HG02798 (cell line): ENCODE data around the gene CTU2.
"Not testable (repeated sequence)": the region's sequence is repeated elsewhere in the genome, so short reads cannot be mapped to it uniquely, and the experiment has no call there.

Experiments
- ATAC-seq: cut with Tn5 transposase; IDR thresholded peaks from one replicate; pipeline ENCODE4 v1.9.1; 2021; ENCODE audit warnings: mild to moderate bottlenecking; ENCODE audit not compliant: unreplicated experiment, poor library complexity

The CTU2 gene

DNA sequence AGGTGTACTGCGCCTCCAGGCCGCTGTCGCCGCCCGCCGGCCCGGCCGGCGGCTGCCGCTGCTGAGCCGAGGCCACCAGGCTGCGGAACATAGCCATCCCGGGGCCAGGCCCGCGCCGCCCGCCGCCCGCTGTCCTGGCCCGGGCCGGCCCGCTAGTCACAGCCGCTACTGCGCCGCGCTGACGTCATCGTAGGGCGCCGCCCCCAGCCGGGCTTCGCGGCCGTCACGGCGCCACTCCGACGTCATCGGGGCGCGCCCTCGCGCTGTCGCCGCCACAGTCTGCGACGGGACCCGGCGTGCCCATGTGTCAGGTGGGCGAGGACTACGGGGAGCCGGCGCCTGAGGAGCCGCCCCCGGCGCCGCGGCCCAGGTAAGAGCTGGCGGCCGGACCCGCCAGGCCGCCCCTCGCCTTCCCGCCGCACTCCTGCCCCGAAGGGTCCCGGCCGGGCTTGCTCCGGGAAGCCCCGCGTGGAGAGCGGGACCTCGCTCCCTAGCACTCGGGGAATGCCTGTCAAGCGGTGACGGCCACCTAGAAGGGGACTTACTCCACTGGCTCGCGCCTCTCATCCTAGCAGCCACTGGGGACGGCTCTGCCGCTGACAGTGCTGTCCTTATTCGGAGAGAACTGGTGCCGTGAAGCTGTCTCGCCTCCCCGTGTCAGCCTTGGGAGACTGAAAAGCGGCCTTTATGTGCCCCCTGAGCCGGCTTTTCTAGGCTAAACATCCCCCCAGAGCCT lies at the start of gene CTU2, which contains the start of gene RNF166:
Gene CTU2, plus strand, starts transcription at position 275 of the 736 bp plus-strand sequence. Its CDS starts 28 bp downstream, at position 303.
Gene RNF166, minus strand, starts transcription at position 180 of the 736 bp plus-strand sequence. Its CDS starts 83 bp downstream, at position 97.
- ATAC-seq: peak; percentile 82

DNA sequence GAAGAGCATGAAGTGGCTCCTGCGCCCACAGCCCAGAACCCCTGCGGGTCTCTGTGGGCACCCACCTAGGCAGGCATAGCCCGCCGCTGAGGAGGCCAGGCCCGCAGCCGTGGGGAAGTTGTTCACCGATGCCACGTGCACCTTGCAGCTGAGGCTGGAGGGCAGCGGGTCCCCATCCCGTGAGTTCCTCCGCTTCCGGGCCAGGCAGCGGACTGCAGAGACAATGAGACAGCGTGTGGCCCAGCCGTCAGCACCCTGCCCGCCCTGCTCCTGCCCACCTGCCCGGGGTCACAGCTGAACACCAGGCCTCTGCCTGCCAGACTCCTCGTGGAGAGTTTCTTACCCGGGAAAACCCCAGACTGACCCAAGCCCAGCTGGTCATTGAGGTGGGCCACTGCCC lies 48.9 kb upstream of the CTU2 start:
- ATAC-seq: no peak

DNA sequence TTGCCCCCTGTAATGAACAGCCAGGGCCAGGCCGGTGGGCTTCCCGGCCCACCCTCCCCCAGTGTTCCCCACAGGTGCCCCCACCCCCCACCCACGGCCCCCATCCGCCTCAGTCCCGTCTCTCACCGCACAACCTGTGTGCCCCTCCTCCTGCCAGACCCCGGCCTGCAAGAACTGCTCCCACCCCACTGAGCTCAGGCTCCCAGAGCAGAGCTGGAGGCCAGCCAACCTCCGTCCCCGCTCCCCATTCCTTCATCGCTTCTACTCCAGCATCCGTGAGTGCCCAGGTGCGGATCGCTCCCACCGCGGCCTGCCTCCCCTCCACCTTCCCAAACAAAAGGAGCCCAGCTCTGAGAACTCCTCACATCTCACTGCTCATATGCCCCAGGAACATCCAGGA lies 47.6 kb upstream of the CTU2 start:
- ATAC-seq: no peak

DNA sequence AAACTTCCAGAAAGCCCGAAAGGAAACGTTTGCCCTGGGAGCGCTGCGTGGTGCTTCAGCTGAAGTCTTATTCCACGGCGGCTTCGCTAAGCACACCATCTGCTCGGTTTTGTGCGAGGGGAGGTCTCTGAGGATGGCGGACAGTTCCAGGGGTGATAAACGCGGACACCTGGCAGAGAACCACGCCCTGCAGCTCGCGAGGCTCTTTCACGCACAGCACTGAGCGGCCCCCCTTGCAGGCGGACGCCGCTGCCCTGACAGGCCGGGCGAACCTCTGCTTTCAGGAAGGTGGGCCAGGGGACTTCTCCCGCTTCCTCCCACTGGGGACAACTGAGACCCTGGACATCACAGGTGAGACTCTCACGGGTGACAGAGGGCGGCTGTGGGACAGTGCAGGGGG lies 47.1 kb upstream of the CTU2 start:
- ATAC-seq: no peak

DNA sequence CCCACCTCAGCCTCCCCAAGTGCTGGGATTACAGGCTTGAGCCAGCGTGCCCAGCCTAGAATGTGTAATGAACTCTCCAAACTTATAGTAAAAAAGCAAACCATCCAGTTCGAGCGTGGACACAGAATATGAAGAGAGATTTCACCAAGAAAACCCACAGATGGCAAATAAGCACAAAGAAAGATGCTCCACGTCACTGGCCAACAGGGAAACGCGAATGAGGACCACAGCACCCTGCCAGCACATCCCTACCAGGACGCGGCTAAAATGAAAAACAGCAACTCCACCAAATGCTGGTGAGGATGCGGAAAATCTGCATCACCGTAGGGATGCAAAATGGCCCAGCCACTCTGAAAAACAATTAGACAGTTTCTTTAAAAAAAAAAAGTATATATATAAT lies 44.8 kb upstream of the CTU2 start:
- no peak for ATAC-seq

DNA sequence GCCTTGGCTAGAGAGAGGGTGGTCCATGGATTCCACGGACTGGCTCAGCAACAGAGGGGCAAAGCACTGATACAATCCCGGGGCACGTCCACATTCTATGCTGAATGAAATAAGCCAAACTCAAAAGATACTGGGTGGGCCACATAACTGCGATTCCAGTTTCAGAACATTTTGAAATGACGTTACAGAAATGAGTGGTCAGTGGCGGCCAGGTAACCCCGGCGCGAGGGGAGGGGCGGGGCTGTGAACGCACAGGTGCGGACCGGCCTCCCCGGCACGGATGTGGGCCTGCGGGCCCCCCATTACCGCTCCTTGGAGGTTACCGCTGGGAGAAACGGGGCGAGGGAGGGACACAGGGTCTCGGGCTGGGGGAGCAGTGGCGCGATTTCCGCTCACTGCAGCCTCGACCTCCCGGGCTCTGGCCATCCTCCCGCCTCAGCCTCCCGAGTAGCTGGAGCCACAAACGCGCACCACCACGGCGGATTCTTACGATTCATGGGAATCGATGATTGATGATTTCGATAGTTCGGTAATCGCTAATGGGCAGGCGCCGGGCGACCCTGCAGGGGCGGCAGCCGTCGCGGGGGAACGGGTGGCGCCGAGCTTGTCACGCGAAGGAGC lies 44.0 kb upstream of the CTU2 start:
- ATAC-seq: no peak

DNA sequence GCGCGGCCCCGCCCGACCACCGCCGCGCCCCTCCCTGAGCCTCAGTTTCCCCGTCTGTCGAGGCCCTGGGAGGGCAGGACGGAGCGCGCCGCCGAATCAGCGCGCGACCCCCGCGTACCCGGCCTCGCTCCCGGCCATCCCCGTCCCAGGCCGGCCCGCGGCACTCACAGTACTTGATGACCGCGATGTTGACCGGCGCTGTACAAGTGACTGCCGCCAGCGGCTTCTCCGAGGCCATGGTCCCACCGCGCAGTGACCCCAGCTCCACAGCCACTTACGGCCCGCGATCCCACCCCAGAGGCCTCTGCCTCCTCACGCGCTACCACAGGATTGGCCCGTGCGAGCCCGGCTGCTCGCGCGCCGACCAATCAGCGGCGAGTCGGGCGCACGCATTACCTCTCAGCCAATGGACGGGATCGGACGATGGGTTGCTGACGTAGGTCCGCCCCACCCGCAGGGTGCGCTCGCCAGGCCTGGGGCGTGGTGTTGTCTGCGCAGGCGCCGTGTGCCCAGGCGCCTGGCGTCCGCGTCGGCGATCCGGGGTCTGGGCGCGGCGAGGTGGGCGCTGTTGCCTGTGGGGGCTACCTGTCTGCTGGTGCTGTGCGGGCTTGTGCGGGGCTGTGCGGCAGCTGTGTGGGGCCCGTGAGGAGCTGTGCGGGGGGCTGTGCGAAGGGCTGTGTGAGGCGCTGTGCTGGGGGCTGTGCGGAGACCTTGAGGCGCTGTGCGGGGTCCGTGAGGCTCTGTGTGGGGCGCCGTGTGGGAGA lies 43.3 kb upstream of the CTU2 start, which contains the start of gene MVD:
Gene MVD, minus strand, starts transcription at position 249 of the 764 bp plus-strand sequence. Its CDS starts 11 bp downstream, at position 238.
- ATAC-seq: peak; percentile 97

DNA sequence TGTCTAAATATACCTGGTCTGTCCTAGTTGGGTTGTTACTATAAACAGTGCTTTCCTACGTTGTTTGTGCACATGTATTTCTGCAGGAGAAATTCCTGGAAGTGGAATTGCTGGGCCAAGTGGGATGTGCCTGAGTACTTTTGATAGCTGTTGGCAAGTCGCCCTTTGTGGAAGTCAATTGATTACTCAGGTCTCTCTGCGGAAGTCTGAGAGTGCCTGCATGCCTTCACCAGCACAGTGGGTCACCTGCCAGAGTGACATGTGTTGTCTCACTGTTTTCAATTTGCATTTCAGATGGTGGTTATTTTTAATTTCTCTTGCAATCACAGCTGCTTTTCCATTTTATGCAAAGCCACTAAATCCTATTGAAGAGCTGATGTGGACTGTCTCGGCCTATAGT lies 41.2 kb upstream of the CTU2 start:
- ATAC-seq: no peak

DNA sequence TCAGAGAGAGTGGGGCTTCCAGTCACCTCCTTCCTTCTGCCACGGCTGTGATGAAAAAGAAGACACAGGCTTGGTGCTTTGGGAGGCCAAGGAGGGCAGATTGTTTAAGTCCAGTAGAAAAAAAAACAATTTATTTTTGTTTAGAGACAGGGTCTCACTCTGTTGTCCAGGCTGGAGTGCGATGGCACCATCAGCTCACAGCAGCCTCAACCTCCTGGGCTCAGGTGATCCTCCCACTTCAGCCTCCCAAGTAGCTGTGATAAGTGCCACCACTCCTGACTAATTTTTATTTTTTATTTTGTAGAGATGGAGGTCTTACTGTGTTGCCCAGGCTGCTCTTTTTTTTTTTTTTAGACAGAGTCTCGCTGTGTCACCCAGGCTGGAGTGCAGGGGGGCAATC lies 40.7 kb upstream of the CTU2 start:
- ATAC-seq: no peak

DNA sequence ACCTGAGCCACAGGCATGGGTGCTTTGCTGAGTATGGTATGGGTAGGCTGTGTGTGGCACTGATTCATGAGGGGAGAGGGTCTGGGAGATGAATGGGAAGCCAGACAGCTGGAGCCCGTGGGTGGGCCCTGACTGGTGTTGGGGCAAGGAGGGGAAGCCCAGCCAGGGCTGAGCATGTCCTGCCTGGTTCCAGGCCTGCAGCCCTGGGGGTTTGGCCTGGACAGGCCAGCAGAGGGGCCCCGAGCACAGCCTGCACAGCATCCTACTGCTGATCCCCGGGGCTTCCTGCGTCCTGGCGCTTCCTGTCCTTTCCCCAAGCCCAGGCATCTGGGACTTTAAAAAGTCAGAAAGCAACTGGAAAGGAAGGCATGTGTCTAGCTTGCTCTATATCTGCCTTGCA lies 38.8 kb upstream of the CTU2 start:
- no peak for ATAC-seq

DNA sequence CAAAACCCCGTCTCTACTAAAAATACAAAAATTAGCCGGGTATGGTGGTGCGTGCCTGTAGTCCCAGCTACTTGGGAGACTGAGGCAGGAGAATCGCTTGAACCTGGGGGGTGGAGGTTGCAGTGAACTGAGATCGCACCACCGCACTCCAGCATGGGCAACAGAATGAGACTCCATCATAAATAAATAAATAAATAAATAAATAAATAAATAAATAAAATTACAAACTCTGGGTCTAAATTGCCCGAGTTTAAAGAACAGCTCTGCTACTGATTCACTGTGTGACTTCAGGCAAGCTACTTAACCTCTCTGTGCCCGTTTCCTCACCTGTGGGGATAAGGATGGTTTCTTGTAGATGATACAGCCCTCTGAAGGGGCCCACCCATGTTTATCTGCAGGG lies 36.8 kb upstream of the CTU2 start:
- not testable (repeated sequence) for ATAC-seq

DNA sequence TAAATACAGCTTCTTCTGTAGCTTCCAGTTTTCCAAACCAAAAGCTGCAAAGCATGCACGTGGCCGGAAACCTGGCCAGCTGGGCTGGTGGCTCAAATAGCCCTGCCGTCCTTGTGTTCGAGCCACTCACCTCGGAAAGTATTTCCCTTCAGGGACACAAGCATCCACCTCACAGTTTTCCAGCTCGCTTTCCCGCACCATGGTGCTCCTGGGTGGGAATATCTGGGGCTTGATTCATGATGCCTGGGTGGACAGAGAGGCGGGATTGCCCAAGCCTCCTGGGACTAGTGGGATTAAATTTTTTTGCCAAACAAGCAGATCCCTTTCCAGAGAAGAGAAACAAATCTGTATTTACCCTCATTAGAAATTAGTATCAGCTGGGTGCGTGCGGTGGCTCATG lies 36.3 kb upstream of the CTU2 start:
- ATAC-seq: no peak

DNA sequence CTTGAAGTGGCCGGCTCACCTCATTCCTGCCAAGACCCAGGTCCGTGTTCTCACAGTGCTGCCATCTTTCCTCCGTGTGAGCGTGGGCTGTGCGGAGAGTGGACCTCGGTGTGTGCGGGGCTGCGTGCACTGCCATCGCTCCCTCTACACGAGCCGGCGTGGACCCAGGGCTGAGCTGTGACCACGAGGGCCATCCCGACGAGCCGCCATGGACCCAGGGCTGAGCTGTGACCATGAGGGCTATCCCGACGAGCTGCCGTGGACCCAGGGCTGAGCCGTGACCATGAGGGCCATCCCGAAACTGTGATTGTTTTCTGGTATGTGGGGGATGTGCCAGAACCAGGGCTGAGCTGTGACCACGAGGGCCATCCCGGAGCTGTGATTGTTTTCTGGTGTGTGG lies 34.5 kb upstream of the CTU2 start:
- ATAC-seq: no peak

DNA sequence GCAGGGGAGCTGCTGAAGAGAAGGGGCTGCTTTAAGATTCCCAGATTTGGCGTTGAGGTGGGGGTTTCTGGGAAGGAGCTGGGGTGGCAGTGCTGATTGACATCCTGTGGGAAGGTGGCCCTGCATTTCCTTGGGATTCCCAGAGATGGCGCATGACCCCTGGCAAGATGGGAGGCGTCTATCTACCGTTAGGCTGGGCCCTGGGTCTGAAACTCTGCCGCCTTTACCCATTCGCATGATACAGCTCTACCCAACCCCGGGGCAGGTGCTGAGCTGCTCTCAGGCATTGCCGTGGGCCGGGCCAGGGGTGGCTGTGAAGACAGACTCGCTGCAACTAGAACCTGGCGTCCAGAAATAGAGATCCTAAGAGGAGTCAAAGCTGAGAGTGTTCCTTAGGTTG lies 33.5 kb upstream of the CTU2 start:
- ATAC-seq: no peak

DNA sequence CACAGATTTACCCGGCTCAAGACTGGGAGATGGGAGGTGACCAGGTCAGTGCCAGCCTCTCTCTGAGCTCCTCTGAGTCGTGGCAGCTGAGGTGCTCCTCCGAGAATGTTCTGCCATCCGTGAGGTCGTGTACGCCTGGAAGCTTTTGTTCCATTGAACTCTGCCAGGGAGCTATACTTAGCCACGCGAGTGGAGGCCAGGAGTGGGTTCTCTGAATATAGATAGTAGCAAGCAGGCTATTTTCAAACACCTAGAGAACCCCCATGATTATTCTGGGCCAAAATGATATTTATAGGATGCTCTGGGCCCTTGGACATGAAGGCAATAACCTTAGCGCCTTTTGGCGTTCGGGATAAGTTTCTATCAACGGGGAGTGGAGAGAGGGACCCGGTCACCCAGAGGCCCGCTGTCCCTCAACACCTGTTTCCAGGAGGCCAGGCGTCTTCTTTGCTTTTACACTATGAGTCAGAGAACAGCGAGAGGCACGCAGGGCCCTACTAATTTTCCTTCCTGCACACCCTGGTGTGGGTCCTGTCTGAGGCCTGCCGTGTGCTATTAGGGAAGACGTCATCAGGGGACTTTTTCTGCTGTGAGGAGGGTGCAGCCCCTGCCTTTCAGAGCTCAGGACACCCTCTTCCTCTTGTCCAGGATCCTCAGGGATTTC lies 32.5 kb upstream of the CTU2 start:
- ATAC-seq: peak; percentile 42

DNA sequence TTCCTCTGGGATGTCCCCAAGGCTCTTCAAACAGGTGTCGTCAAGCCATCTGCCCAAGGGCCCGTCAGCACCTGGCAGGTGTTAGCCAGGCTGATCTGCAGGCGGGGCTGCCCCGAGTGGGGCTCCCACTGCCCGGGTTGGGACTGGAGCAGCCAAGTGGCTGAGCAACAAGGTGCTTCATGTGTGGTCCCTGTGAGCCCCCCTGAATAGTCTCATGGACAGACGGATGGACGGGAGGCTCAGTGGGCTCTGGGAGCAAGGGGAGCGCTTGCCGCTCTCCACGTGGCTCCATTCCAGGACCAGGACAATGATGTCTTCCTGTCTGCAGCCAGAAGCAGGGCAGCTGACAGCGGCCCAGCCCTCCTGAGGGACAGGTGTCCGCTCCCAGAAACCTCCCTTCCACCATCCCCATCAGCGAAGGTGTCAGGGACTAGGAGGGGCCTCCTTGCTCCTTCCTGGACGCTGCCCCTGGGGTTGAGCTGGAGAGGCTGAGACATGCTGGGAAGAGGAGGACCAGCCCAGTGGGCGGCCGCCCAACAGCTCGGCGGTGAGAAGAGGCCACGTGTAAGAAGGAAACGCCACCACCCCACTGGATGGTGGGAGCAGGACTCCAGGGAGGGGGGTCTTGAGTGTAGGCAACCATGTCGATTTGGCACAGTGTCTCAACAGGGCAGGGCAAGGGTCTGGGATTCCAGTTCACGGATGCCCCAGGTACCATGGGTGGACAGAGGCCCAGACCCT lies 29.6 kb upstream of the CTU2 start:
- no peak for ATAC-seq

DNA sequence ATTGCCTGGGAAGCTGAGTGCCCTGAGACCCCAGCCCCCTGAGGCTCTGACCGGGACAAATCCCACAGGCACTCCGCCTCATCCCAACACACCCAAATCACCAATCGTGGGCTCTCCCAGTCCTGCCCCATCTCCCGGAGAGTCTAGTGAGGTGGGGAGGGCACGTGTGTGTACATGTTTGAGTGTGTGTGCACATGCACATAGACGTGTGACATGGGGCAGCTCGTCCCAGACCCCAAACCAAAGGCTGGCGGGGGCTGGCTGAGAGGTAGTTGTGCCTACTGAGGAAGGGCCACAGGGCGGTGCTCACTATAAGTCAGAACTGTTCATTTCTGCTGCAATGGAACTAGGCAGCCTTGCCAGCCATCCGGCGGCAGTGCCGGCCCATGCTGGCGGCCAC lies 28.6 kb upstream of the CTU2 start:
- no peak for ATAC-seq

DNA sequence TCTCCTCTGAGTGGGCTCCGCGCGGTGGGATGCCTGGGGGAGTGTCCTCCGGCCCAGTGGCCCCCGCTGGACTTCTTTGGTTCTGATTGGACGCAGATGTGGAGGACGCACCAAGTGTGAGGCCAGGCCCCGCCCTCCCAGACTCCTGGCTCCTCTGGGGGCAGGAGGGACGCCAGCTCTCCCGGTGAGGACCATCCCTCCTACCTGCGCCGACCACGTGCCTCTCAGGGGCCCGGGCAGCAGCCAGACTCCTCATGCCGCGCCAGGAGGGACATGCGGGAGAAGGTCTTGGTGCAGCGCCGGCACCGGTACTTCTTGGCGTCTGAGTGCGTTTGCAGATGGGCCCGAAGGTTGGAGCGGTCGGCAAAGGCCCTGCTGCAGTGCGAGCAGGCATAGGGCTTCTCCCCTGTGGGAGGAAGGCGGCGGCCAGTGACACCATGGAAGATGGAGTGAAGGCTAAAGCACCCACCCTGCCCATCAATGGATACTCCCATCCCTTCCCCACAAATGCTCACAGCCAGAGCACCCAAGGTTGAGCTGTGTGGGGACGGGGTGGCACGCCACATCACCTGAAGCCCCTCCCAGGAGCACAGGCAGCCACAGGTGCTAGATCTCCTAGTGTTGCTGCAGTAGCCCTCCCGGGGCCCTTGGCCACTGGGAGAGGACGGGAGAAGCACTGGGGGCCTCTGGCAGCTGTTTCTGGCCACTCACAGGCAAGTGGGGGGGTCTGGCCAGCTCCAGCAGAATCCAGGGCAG lies 27.9 kb upstream of the CTU2 start:
- ATAC-seq: no peak

DNA sequence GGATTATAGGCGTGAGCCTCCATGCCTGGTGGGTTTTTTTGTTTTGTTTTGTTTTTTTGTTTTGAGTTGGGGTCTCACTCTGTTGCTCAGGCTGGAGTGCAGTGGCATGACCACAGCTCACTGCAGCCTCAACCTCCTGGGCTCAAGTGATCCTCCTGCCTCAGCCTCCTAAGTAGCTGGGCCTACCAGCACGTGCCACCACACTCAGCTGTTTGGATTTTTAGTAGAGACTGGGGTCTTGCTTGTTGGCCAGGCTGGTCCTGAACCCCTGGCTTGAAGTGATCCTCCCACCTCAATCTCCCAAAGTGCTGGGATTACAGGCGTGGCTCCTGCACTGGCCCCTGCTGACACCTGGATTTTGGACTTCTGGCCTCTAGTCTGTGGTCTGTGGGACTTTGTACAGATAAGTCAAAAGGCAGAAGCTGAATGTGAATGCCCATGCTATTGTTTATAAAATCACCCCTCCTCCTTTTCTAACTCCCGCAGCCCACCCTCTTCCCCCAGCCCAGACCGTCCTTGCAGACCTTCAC lies 25.7 kb upstream of the CTU2 start:
- ATAC-seq: no peak
